ENCODE results near the gene ZFP62.

ZFP62 gene

GRCh38 chr5:180860887-180861822 is at the start of gene ZFP62:
ZFP62 (minus strand) TSS chr5:180861276; CDS start chr5:180861219, 57 bp downstream.
- ChIA-PET POLR2A (interaction anchor here (0.6 kb wide), 1 partner anchor 401 kb away, joined by 3 read pairs; no protein-coding TSS in a partner anchor), CTCF (interaction anchor here (0.7 to 2.5 kb wide), 6 partner anchors 10 to 299 kb away, joined by 3 to 11 read pairs (median 4); no protein-coding TSS in a partner anchor)
- no peak for TF ChIP-seq CTCF (IDR thresholded peaks at IDR 0.05; ENCODE audit: control extremely low read depth, extremely low read depth, low read depth, missing control alignments)
- DNase-seq (ENCODE audit: extremely low spot score) = peak; percentile 92

- CTCF ChIA-PET = no interaction called here
- no peak for TF ChIP-seq CTCF (IDR thresholded peaks at IDR 0.05; ENCODE audit: control extremely low read depth, extremely low read depth, low read depth, missing control alignments)
- DNase-seq (ENCODE audit: extremely low spot score) = no peak
- POLR2A ChIA-PET = no interaction called here
Observed at GRCh38 chr5:180910735-180911134, 49.7 kb upstream of the ZFP62 start.

GRCh38 chr5:180910182-180910581 is 49.1 kb upstream of the ZFP62 start:
- ChIA-PET CTCF (no interaction called here), POLR2A (no interaction called here)
- TF ChIP-seq CTCF (IDR thresholded peaks at IDR 0.05; ENCODE audit: control extremely low read depth, extremely low read depth, low read depth, missing control alignments) = no peak
- DNase-seq (ENCODE audit: extremely low spot score) = no peak

- no peak for TF ChIP-seq CTCF (IDR thresholded peaks at IDR 0.05; ENCODE audit: control extremely low read depth, extremely low read depth, low read depth, missing control alignments)
- no peak for DNase-seq (ENCODE audit: extremely low spot score)
- ChIA-PET POLR2A (no interaction called here), CTCF (no interaction called here)
Observed at GRCh38 chr5:180909782-180910181, 48.7 kb upstream of the ZFP62 start.

GRCh38 chr5:180908998-180909731 is 48.1 kb upstream of the ZFP62 start:
- POLR2A ChIA-PET = no interaction called here
- TF ChIP-seq CTCF (IDR thresholded peaks at IDR 0.05; ENCODE audit: control extremely low read depth, extremely low read depth, low read depth, missing control alignments) = no peak
- DNase-seq (ENCODE audit: extremely low spot score) = no peak
- CTCF ChIA-PET = no interaction called here

GRCh38 chr5:180908400-180908799 is 47.3 kb upstream of the ZFP62 start:
- POLR2A ChIA-PET = no interaction called here
- CTCF ChIA-PET = no interaction called here

More at GRCh38 chr5:180908400-180908799, 47.3 kb upstream of the ZFP62 start:
- no peak for TF ChIP-seq CTCF (IDR thresholded peaks at IDR 0.05; ENCODE audit: control extremely low read depth, extremely low read depth, low read depth, missing control alignments)
- no peak for DNase-seq (ENCODE audit: extremely low spot score)
